Measurements from ENCODE around the gene DNAJC5G.

- TF ChIP-seq CTCF (IDR thresholded peaks at IDR 0.05) (no peak), POLR2A (IDR thresholded peaks at IDR 0.05) (no peak)
Observed at GRCh38 chr2:27297195-27297594, 22.0 kb downstream of the DNAJC5G start.
